Activated T-helper 17 cell treated with anti-CD3 and anti-CD28 coated beads, Interleukin-2, amount 50 U/mL, for 72 hours (primary cell): ENCODE data around the gene NFIB. TPM values are rescaled to one million over a fixed set of nuclear protein-coding genes. Genes with fewer than 3 reads are reported as not detected.

Source experiments
- ATAC-seq: fragments of 150-1000 bp; cut with Tn5 transposase; replicated peaks from 2 replicates; pipeline ENCODE4 v1.10.0; 2021; ENCODE audit warnings: mild to moderate bottlenecking, moderate library complexity
- H3K27ac Mint-ChIP-seq: one replicate; pipeline ENCODE4 v1.8.0; 2022; ENCODE audit warnings: mixed read lengths
- H3K27me3 Mint-ChIP-seq: one replicate; pipeline ENCODE4 v1.8.0; 2022; ENCODE audit warnings: mixed read lengths
- H3K36me3 Mint-ChIP-seq: one replicate; pipeline ENCODE4 v1.8.0; 2022; ENCODE audit warnings: low read depth, mild to moderate bottlenecking, mixed read lengths
- H3K4me1 Mint-ChIP-seq: one replicate; pipeline ENCODE4 v1.8.0; 2022; ENCODE audit warnings: mixed read lengths
- H3K4me3 Mint-ChIP-seq: one replicate; pipeline ENCODE4 v1.8.0; 2022; ENCODE audit warnings: mild to moderate bottlenecking, mixed read lengths
- H3K9me3 Mint-ChIP-seq: one replicate; pipeline ENCODE4 v1.8.0; 2022; ENCODE audit warnings: mixed read lengths
- total RNA-seq, 2 donors: library from RNA; stranded (reverse); gene quantifications; one replicate each; pipeline ENCODE4 v1.2.3, GENCODE V29; 2022

The NFIB gene
- total RNA-seq, 2 donors from 2014 or later, result 0.15 TPM; not detected in 1

DNA sequence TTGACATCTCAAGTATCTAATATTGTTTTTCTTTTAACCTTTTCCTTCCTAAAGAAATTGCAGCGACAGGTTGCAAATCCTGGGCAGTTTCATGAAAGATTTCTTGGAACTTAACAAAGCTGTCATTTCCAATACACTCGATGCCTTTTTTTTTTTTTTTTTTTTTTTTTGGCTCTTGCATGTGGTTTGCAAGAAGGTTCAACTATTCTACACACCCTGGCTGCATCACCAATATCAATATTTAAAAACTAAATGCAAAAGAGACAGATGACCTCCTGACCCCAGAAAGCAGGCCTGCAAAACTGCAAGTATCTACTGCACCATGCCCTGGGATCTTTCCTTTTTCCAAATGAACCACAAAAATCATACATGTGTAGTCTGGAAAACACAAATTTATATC lies 4.4 kb upstream of the NFIB start:
- ATAC-seq, result no peak
- Mint-ChIP-seq H3K4me3 (no peak overlapping the region), H3K27me3 (peaks cover 33% of the 10 kb centered on the region), H3K4me1 (peaks cover 15% of the 10 kb centered on the region), H3K9me3 (no peaks in the 10 kb centered on the region), H3K27ac (no peak overlapping the region), H3K36me3 (peaks cover 18% of the 10 kb centered on the region)

DNA sequence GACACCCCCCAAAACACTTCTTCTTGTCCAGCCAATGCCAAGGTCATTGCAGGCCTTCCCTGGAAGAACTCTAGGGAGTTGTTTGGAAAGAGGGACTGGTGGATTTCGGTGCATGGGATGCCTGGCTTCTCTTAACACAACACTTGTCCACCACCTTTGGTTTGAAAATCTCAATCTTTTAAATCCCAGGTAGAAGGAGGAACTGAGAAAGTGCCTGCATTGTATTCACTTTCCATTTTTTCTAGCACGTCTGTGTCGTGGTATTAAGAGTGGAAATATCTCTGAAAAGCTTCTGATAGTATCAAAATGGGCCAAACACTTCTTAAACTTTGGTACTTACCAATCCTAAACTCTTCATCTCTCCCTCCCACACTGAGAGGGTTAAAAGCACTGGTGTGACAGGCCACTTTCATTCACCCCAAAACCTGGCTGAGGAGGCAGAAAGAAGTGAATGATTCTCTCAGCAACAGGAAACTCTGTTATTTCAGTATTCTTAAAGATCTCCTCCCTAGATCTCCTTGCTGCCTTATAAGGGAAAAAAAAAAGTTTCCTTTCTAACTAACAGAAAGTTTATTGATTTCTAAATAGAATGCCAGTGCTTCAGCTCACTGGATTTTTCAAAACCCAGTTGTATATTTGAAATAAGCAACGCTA lies 3.9 kb upstream of the NFIB start:
- H3K4me1 Mint-ChIP-seq, result peaks cover 17% of the 10 kb centered on the region
- H3K4me3 Mint-ChIP-seq, result no peak overlapping the region
- no peak overlapping the region for H3K27ac Mint-ChIP-seq
- peaks cover 32% of the 10 kb centered on the region for H3K27me3 Mint-ChIP-seq
- H3K9me3 Mint-ChIP-seq, result no peaks in the 10 kb centered on the region
- ATAC-seq, result no peak
- peaks cover 20% of the 10 kb centered on the region for H3K36me3 Mint-ChIP-seq

DNA sequence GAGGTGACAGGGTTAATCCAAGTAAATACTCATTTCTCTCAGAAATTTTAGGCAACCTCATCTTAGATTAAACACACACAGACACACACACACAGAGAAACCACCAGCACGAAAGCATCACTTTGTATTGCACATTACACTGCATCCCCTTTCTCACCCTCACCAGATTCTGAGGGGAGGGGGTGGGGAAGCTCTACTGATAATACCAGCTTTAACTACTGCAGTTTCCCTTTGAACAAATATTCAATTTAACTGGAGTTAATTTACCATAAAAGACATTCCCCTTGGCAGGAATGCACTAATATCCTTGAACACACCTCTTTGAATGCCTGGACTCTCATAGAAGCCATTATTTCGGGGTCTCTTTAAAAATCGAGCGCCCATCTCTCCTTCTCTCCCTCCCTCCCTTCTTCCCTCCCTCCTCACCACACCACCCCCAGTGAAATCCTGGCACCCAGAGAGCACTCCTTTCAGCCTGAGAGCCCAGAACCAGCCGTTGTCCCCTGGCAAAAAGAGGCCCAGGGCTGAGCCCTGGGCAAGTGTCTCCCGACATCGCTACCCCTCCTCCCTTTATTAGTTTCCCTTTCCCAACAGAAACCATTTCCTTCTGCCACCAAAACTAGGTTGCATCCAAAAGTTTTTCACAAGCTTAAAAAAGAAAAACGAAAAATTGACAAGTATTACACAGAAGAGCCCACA lies 2.8 kb upstream of the NFIB start:
- Mint-ChIP-seq H3K27me3 (peaks cover 38% of the 10 kb centered on the region), H3K36me3 (peaks cover 20% of the 10 kb centered on the region), H3K4me1 (peaks cover 17% of the 10 kb centered on the region), H3K4me3 (peak overlapping the region; percentile 67), H3K27ac (no peak overlapping the region), H3K9me3 (no peaks in the 10 kb centered on the region)
- ATAC-seq, result no peak

- H3K4me1 Mint-ChIP-seq, result peaks cover 16% of the 10 kb centered on the region
- peaks cover 20% of the 10 kb centered on the region for H3K36me3 Mint-ChIP-seq
- H3K9me3 Mint-ChIP-seq, result no peaks in the 10 kb centered on the region
- H3K27me3 Mint-ChIP-seq, result peaks cover 36% of the 10 kb centered on the region
- peak overlapping the region; percentile 67 for H3K4me3 Mint-ChIP-seq
- H3K27ac Mint-ChIP-seq, result no peak overlapping the region
- no peak for ATAC-seq
Measured at GRCh38 chr9:14315875-14316601, 2.1 kb upstream of the NFIB start.

DNA sequence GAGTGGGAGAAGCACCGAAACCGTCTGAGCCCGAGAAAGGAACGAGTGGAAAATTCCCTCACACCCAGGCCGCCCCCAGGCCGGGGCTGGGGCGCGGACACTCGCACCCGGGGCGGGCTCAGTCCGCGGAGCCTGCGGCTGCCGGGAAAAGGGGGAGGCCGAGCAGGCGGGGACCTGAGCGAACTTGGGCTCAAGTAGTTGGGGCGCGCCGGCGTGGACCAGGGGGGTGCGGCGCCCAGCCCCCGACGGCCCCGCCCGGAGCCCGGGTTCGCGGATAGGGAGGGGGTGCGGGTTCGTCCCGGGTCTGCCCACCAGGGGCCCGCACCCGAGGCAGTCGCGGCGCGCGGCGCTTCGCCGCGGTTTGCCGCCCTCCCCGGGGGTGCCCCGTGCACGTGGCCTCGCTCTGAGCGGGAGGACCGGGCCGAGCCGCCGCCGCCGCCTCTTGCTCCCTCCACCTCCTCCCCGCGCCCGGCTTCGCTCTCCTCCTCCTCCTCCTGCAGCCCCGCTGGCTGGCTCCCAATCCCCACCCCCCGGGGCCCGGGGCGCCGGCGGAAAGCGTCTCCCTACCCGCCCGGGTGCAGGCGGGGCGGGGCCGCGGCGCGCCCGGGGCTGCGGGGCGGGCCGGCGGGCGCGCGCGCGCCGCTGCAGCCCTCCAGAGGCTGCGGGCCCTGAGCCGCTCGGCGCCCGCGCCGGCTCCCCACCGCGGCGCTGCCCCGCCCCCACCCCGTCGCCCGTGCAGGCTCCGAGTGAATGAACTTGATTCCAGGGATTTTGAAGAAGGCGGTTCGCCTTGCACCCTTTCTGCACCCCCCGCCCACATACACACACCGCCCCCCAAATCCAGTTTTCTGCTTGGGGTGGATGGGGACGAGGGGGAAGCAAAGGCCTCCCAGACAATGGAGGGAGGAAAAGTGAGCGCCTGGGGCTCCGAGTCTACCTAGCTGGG lies 1.3 kb upstream of the NFIB start:
- Mint-ChIP-seq H3K4me3 (peak overlapping the region; percentile 76), H3K27ac (no peak overlapping the region), H3K4me1 (peaks cover 10% of the 10 kb centered on the region), H3K9me3 (no peaks in the 10 kb centered on the region), H3K36me3 (peaks cover 20% of the 10 kb centered on the region), H3K27me3 (peaks cover 37% of the 10 kb centered on the region)
- ATAC-seq, result peak; percentile 40

- H3K27me3 Mint-ChIP-seq, result peaks cover 37% of the 10 kb centered on the region
- H3K9me3 Mint-ChIP-seq, result no peaks in the 10 kb centered on the region
- peaks cover 10% of the 10 kb centered on the region for H3K4me1 Mint-ChIP-seq
- H3K4me3 Mint-ChIP-seq, result peak overlapping the region; percentile 76
- no peak for ATAC-seq
- H3K36me3 Mint-ChIP-seq, result peaks cover 20% of the 10 kb centered on the region
- no peak overlapping the region for H3K27ac Mint-ChIP-seq
Measured at GRCh38 chr9:14314424-14314928, 535 bp upstream of the NFIB start.

DNA sequence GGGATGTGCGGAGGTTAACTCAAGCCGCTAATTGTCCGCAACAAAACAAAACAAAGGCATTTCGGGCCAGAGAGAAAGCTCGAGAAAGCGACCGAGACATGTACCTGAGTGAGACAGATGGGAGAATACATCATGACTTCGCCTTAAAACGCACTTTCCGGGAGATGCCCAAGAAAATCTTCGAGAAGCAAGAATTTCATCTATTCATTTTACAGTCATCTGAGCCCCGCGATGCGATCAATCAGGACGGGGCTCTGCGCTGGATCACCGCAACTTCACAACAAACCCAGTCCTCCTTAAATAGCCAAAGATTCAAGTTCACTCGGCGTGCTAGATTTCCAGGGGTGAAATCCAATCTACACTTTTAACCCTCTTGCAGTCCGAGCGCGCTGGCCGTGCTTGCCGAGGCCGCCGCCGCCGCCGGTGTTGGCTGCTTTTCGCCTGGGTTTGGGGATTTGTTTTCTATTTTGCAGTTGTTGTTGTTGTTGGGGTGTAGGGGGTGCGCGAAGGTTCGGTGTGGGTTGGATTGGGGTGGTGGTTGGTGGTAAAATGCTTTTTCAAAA lies 482 bp downstream of the NFIB start:
- H3K4me3 Mint-ChIP-seq, result peak overlapping the region; percentile 76
- no peaks in the 10 kb centered on the region for H3K9me3 Mint-ChIP-seq
- peaks cover 20% of the 10 kb centered on the region for H3K36me3 Mint-ChIP-seq
- H3K27me3 Mint-ChIP-seq, result peaks cover 48% of the 10 kb centered on the region
- H3K27ac Mint-ChIP-seq, result no peak overlapping the region
- no peak for ATAC-seq
- H3K4me1 Mint-ChIP-seq, result peaks cover 10% of the 10 kb centered on the region

DNA sequence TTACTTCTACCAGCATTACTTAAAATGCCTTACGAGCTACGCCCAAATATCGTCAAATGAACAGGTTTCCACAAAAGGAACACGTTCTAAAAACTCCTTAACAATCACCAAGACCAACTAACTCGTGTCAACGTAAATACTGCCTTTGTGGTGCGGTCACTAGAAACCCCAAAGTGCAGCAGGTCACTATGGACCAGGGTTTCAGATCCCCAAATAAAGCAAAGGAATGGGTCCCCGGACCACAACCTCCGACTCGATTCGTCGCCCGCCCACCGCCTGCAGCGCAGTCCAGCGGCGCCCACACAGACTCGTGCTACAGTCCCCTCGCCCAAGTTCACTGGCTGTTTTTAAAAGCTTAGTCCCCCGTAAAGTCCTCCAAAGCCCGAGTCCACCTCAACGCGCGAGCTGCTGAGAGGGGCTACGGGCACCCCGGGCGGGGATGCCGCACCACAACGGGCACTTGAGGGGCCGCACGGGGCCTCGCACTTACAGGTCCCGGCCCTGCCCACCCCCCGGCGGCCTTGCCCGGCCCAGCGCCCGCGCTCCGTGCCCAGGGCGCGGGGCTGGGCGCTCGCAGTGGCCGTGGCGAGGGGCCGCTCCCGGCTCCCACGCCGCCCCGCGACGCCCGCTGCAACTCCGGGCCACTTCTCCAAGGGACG lies 1.1 kb downstream of the NFIB start:
- H3K9me3 Mint-ChIP-seq, result no peaks in the 10 kb centered on the region
- ATAC-seq, result no peak
- no peak overlapping the region for H3K27ac Mint-ChIP-seq
- peak overlapping the region; percentile 76 for H3K4me3 Mint-ChIP-seq
- H3K36me3 Mint-ChIP-seq, result peaks cover 20% of the 10 kb centered on the region
- peaks cover 10% of the 10 kb centered on the region for H3K4me1 Mint-ChIP-seq
- H3K27me3 Mint-ChIP-seq, result peaks cover 54% of the 10 kb centered on the region

GRCh38 chr9:14311956-14312685 lies 1.8 kb downstream of the NFIB start:
- Mint-ChIP-seq H3K27me3 (peaks cover 57% of the 10 kb centered on the region), H3K27ac (no peak overlapping the region), H3K4me3 (no peak overlapping the region), H3K9me3 (no peaks in the 10 kb centered on the region), H3K4me1 (peaks cover 10% of the 10 kb centered on the region), H3K36me3 (peaks cover 20% of the 10 kb centered on the region)
- no peak for ATAC-seq

DNA sequence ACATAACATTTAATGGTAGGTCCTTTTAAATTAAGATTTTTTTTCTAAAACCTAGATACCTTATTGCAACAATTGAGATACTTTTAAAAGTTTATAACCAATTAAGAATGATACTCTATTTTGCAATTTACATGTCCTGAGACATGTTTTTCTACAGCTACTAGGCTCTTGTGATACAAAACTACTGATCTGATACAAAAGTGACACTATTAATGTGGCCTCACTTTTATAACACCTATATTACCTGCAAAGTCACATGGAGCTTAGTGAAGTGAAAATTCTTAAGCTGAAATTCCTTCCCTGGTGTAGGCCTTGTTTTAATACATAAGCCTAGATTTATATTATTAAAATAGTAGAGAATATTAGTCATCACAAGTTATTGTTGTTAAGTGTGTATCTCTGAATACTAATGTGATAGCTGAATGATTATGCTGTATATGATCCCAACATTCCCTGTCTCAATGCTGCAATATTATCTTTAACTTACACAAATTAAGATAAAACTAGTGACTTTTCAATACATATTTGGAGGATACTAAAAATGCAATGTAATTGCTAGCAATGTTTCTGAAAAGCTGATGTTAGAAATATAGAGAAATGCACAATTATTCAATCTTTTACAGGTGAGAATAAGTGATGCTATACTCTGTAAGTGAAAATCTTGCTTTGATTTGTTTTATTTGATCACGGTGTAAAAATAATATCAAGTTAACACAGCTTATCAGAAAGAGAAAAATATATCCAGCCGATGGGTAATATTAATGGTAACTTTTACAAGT lies 2.6 kb downstream of the NFIB start:
- Mint-ChIP-seq H3K4me3 (no peak overlapping the region), H3K27me3 (peaks cover 53% of the 10 kb centered on the region), H3K27ac (no peak overlapping the region), H3K4me1 (peaks cover 10% of the 10 kb centered on the region), H3K36me3 (peaks cover 20% of the 10 kb centered on the region), H3K9me3 (no peaks in the 10 kb centered on the region)
- no peak for ATAC-seq

- peaks cover 53% of the 10 kb centered on the region for H3K27me3 Mint-ChIP-seq
- H3K9me3 Mint-ChIP-seq, result no peaks in the 10 kb centered on the region
- no peak overlapping the region for H3K4me3 Mint-ChIP-seq
- ATAC-seq, result no peak
- H3K4me1 Mint-ChIP-seq, result peaks cover 5% of the 10 kb centered on the region
- no peak overlapping the region for H3K27ac Mint-ChIP-seq
- H3K36me3 Mint-ChIP-seq, result peaks cover 14% of the 10 kb centered on the region
Measured at GRCh38 chr9:14310311-14310710, 3.6 kb downstream of the NFIB start.

GRCh38 chr9:14309403-14309802 lies 4.5 kb downstream of the NFIB start:
- H3K4me3 Mint-ChIP-seq, result no peak overlapping the region
- H3K27me3 Mint-ChIP-seq, result peaks cover 54% of the 10 kb centered on the region
- H3K27ac Mint-ChIP-seq, result no peak overlapping the region
- no peaks in the 10 kb centered on the region for H3K9me3 Mint-ChIP-seq
- peak; percentile 39 for ATAC-seq
- H3K4me1 Mint-ChIP-seq, result peaks cover 5% of the 10 kb centered on the region
- H3K36me3 Mint-ChIP-seq, result peaks cover 11% of the 10 kb centered on the region
